22Rv1 (cell line): ENCODE data around the gene ATP10A.

Source experiments
- CTCF ChIP-seq: fragments of 450-650 bp; IDR thresholded peaks from 2 replicates; pipeline ENCODE4 v1.5.1; 2017; ENCODE audit warnings: mild to moderate bottlenecking
- ZFX ChIP-seq: fragments of 450-650 bp; IDR thresholded peaks from 2 replicates; pipeline ENCODE4 v1.6.1; 2017; ENCODE audit warnings: antibody characterized with exemption, borderline replicate concordance

GRCh38 chr15:25847051-25847450 is 16.1 kb downstream of the ATP10A start:
- no peak for TF ChIP-seq CTCF
- no peak for TF ChIP-seq ZFX
